Natural killer cell (primary cell): Measurements from ENCODE around the gene SLK. TPM values are rescaled to one million over a fixed set of nuclear protein-coding genes. Genes with fewer than 3 reads are reported as not detected.
A peak's percentile ranks its signal among the peaks of the same experiment; 100 is the strongest.

Source experiments
- ATAC-seq, 3 donors: fragments of 150-1000 bp in 2 of 3; fragments of 200-7000 bp in 1 of 3; cut with Tn5 transposase; 1 replicate in 1 of 3; 2 replicates in 2 of 3; pipeline ENCODE4 v1.10.0; 2021; ENCODE audit warnings: mild to moderate bottlenecking in 2 of 3, moderate library complexity in 2 of 3
- DNase-seq, 2 donors: peaks; one replicate each; pipeline versions ENCODE4 v3.0.0 to v3.0.0-alpha.2; 2013 to 2021; ENCODE audit warnings: mixed read lengths in 1 of 2
- H3K27ac ChIP-seq: one replicate; pipeline ENCODE4 v1.5.1; 2013; ENCODE audit warnings: mild to moderate bottlenecking, low read length
- H3K27me3 ChIP-seq: one replicate; pipeline ENCODE4 v1.6.1; 2013; ENCODE audit warnings: low read length; ENCODE audit not compliant: control insufficient read depth, insufficient read depth
- H3K36me3 ChIP-seq: one replicate; pipeline ENCODE4 v1.6.1; 2013; ENCODE audit warnings: low read length; ENCODE audit not compliant: control insufficient read depth, insufficient read depth
- H3K4me1 ChIP-seq: one replicate; pipeline ENCODE4 v1.6.1; 2013; ENCODE audit warnings: low read length; ENCODE audit not compliant: control insufficient read depth, insufficient read depth
- H3K4me3 ChIP-seq: one replicate; pipeline ENCODE4 v1.5.1; 2013; ENCODE audit warnings: low read length
- H3K9me3 ChIP-seq: one replicate; pipeline ENCODE4 v1.6.1; 2013; ENCODE audit warnings: low read length; ENCODE audit not compliant: control insufficient read depth, insufficient read depth
- H3K27ac Mint-ChIP-seq, 2 donors: one replicate each; pipeline ENCODE4 v1.8.0; 2022; ENCODE audit warnings: mild to moderate bottlenecking in 2 of 2, mixed read lengths in 2 of 2, moderate library complexity in 1 of 2
- H3K27me3 Mint-ChIP-seq, 2 donors: one replicate each; pipeline ENCODE4 v1.8.0; 2022; ENCODE audit warnings: low read depth in 2 of 2, mixed read lengths in 2 of 2
- H3K36me3 Mint-ChIP-seq: one replicate; pipeline ENCODE4 v1.8.0; 2022; ENCODE audit warnings: mixed read lengths
- H3K4me1 Mint-ChIP-seq, 2 donors: one replicate each; pipeline ENCODE4 v1.8.0; 2022; ENCODE audit warnings: mixed read lengths in 2 of 2
- H3K4me3 Mint-ChIP-seq: one replicate; pipeline ENCODE4 v1.8.0; 2022; ENCODE audit warnings: mild to moderate bottlenecking, moderate library complexity, mixed read lengths
- H3K9me3 Mint-ChIP-seq, 2 donors: one replicate each; pipeline ENCODE4 v1.8.0; 2022; ENCODE audit warnings: mixed read lengths in 2 of 2
- WGBS: methylation state at CpG from one replicate; pipeline ENCODE4 v1.1.7; 2013; ENCODE audit warnings: missing lambda C conversion rate; ENCODE audit not compliant: insufficient coverage; 5-methylcytosine and 5-hydroxymethylcytosine counted together
- intact Hi-C: fragments of 100-400 bp; cut with micrococcal nuclease; formaldehyde crosslinking; loops from one replicate; pipeline ENCODE4 v1.14.2; 2022
- total RNA-seq, 4 donors: library from RNA; stranded (reverse); fragments of 120-200 nt in 1 of 4; gene quantifications; one replicate each; pipeline versions ENCODE4 v1.2.3 to v1.2.4, GENCODE V29; 2013 to 2022
- TF ChIP-seq, protein P1 (sequence below): fragments of 200-600 bp; IDR thresholded peaks from one replicate; pipeline ENCODE4 v1.8.0; 2022; ENCODE audit warnings: antibody characterized with exemption

The SLK gene
- total RNA-seq, 3 donors from 2014 or later (not counting 1 experiment from before 2014, with no cell fraction given), result 33.4 to 48.7 (median 40.3) TPM

DNA sequence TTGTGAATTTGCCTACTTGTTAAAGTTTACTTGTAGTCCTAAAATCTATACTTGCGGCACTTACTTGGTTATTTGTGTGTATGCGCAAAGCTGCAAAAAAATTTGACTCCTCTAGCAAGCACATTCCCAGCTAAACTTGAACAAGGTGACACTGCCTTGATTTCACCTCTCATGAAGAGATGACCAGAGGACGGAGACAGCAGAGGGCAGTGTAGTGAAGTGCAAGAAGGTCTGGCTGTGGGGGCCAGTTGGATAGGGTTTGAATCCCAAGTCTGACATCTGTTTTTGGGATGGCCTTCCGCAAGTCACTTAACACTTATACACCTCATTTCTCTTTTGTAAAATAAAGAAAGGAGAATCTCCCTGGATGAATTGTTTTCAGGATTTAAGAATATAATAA, 15.7 kb downstream of the SLK start:
- H3K9me3 ChIP-seq, result no peaks in the 10 kb centered on the region
- H3K27me3 Mint-ChIP-seq, result no peaks in the 10 kb centered on the region
- H3K4me1 Mint-ChIP-seq, result peaks cover 64 to 70% of the 10 kb centered on the region in 2 donors
- WGBS, result 95% methylated on average over 2 of the region's 4 CpGs
- TF ChIP-seq, protein P1, sequence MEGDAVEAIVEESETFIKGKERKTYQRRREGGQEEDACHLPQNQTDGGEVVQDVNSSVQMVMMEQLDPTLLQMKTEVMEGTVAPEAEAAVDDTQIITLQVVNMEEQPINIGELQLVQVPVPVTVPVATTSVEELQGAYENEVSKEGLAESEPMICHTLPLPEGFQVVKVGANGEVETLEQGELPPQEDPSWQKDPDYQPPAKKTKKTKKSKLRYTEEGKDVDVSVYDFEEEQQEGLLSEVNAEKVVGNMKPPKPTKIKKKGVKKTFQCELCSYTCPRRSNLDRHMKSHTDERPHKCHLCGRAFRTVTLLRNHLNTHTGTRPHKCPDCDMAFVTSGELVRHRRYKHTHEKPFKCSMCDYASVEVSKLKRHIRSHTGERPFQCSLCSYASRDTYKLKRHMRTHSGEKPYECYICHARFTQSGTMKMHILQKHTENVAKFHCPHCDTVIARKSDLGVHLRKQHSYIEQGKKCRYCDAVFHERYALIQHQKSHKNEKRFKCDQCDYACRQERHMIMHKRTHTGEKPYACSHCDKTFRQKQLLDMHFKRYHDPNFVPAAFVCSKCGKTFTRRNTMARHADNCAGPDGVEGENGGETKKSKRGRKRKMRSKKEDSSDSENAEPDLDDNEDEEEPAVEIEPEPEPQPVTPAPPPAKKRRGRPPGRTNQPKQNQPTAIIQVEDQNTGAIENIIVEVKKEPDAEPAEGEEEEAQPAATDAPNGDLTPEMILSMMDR, result no peak
- intact Hi-C loops, result loop anchor here (1.0 to 5.0 kb wide), 3 partner anchors 15 to 140 kb away; partner anchors contain the start of genes SFR1 and SLK
- H3K27ac Mint-ChIP-seq, result peak overlapping the region; percentile 89 to 91
- H3K4me1 ChIP-seq, result peaks cover 20% of the 10 kb centered on the region
- no peaks in the 10 kb centered on the region for H3K36me3 Mint-ChIP-seq
- ATAC-seq, result no peak
- no peaks in the 10 kb centered on the region for H3K9me3 Mint-ChIP-seq
- H3K27ac ChIP-seq, result peak overlapping the region; percentile 46
- H3K4me3 Mint-ChIP-seq, result peak overlapping the region; percentile 86
- DNase-seq, result peak in 1 of 2 donors; percentile 13
- no peaks in the 10 kb centered on the region for H3K36me3 ChIP-seq
- no peak overlapping the region for H3K4me3 ChIP-seq
- no peaks in the 10 kb centered on the region for H3K27me3 ChIP-seq

DNA sequence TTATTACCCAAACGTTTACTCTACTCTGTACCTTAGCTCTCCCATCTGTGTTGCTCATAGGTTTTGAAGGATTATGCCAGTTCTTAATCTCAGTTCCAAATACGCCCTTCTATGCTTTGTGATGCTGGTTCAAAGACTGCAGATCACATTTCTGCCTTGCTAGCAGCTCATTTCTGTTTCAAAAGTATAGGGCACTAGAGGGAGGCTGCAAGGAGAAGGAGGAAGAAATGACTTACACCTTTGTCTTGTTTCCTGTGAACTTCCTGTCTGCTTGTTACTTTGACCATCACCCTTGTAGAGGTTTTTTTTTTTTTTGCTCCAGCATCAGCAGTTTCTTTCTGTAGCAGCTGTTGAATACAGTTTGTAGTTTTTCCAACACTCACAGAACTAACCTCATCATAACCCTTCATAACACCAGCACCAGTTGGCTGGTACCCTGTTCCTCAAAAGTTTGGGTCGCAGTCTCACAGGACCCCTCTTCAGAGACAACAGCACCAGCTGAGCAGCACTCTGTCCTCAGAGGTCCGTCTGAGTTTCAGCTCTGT, 16.5 kb downstream of the SLK start:
- TF ChIP-seq, protein P1, result no peak
- Mint-ChIP-seq H3K4me3 (peak overlapping the region; percentile 86), H3K9me3 (no peaks in the 10 kb centered on the region), H3K27ac (peak overlapping the region; percentile 89 to 91), H3K27me3 (no peaks in the 10 kb centered on the region), H3K36me3 (no peaks in the 10 kb centered on the region), H3K4me1 (peaks cover 65 to 70% of the 10 kb centered on the region in 2 donors)
- ATAC-seq (peak; percentile 74 to 87 (median 83)), DNase-seq (peak in 1 of 2 donors; percentile 65)
- Histone ChIP-seq H3K36me3 (no peaks in the 10 kb centered on the region), H3K9me3 (no peaks in the 10 kb centered on the region), H3K27me3 (no peaks in the 10 kb centered on the region), H3K27ac (peak overlapping the region; percentile 46), H3K4me3 (no peak overlapping the region), H3K4me1 (peaks cover 20% of the 10 kb centered on the region)
- intact Hi-C loops, result loop anchor here (1.0 to 5.0 kb wide), 3 partner anchors 16 to 139 kb away; partner anchors contain the start of genes SFR1 and SLK
- 2% methylated on average over 4 of the region's 4 CpGs for WGBS

DNA sequence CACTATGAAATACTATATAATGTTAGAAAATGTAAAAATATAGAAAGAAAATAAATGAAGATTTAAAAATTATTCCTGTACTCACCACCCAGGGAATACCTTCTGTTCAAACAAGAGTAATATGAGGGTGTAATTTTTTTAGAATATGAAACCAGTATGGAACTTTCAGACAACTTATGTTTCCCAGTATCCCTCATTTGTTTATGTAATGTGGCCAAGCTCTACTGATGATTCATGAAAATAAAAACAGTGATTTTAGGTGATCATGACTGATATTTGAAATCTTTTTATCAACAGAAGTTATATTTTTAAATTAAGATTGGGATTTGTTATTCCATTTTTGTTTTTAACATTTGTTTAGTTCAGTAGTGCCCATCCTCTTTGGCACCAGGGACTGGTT, 18.8 kb downstream of the SLK start:
- Mint-ChIP-seq H3K36me3 (no peaks in the 10 kb centered on the region), H3K4me3 (no peak overlapping the region), H3K27ac (peak overlapping the region; percentile 89 to 91), H3K4me1 (peaks cover 74% of the 10 kb centered on the region in 2 donors), H3K9me3 (no peaks in the 10 kb centered on the region), H3K27me3 (no peaks in the 10 kb centered on the region)
- DNase-seq (no peak), ATAC-seq (no peak)
- TF ChIP-seq, protein P1, result no peak
- no peak overlapping the region for H3K27ac ChIP-seq
- peaks cover under 1% of the 10 kb centered on the region for H3K36me3 ChIP-seq
- peaks cover 20% of the 10 kb centered on the region for H3K4me1 ChIP-seq
- H3K4me3 ChIP-seq, result no peak overlapping the region
- H3K9me3 ChIP-seq, result no peaks in the 10 kb centered on the region
- intact Hi-C loops, result no loop called here
- no peaks in the 10 kb centered on the region for H3K27me3 ChIP-seq

DNA sequence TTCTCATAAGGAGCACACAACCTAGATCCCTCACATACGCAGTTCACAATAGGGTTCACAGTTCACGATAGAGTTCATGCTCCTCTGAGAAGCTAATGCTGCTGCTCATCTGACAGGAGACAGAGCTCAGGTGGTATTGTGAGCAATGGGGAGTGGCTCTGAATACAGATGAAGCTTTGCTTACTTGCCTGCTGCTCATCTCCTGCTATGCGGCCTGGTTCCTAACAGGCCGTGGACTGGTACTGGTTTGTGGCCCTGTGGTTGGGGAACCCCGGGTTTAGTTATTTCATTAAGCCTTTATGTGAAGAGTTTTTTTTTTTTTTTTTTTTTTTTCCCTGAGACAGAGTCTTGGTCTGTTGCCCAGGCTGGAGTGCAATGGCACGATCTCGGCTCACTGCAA, 19.4 kb downstream of the SLK start:
- 65% methylated on average over 7 of the region's 7 CpGs for WGBS

More for the DNA sequence above, 19.4 kb downstream of the SLK start:
- peak overlapping the region; percentile 62 for H3K4me3 Mint-ChIP-seq
- Histone ChIP-seq H3K27me3 (no peaks in the 10 kb centered on the region), H3K36me3 (peaks cover 2% of the 10 kb centered on the region), H3K9me3 (no peaks in the 10 kb centered on the region), H3K4me1 (peaks cover 20% of the 10 kb centered on the region), H3K27ac (no peak overlapping the region), H3K4me3 (no peak overlapping the region)
- H3K36me3 Mint-ChIP-seq, result no peaks in the 10 kb centered on the region
- no peaks in the 10 kb centered on the region for H3K27me3 Mint-ChIP-seq
- H3K27ac Mint-ChIP-seq, result peak overlapping the region; percentile 89 to 91
- no peaks in the 10 kb centered on the region for H3K9me3 Mint-ChIP-seq
- DNase-seq (peak in 1 of 2 donors; percentile 49), ATAC-seq (peak; percentile 44 to 89 (median 59))
- TF ChIP-seq, protein P1, result no peak
- intact Hi-C loops, result no loop called here
- peaks cover 69% of the 10 kb centered on the region in 2 donors for H3K4me1 Mint-ChIP-seq
